ENCODE data around the gene CBFA2T3. TPM values are rescaled to one million over a fixed set of nuclear protein-coding genes. Genes with fewer than 3 reads are reported as not detected.

The CBFA2T3 gene
- total RNA-seq, 1 donor from 2014 or later = 2.4 TPM

Other genes starting within 250 kb of the CBFA2T3 start
- gene PIEZO1, start 192.0 kb downstream of the CBFA2T3 start, total RNA-seq = 239 and 247 TPM in 2 replicates
- gene CDT1, start 173.4 kb downstream of the CBFA2T3 start, total RNA-seq = 3.7 and 4.7 TPM in 2 replicates
- 132 and 143 TPM in 2 replicates for gene APRT, start 165.3 kb downstream of the CBFA2T3 start, total RNA-seq
- 31.1 and 31.7 TPM in 2 replicates for gene GALNS, start 120.3 kb downstream of the CBFA2T3 start, total RNA-seq
- 59.1 and 63.0 TPM in 2 replicates for gene TRAPPC2L, start 120.1 kb downstream of the CBFA2T3 start, total RNA-seq
- gene PABPN1L, start 110.5 kb downstream of the CBFA2T3 start, total RNA-seq = not detected in 2 replicates
- 17.0 and 19.1 TPM in 2 replicates for gene ACSF3, start 116.6 kb upstream of the CBFA2T3 start, total RNA-seq
- gene CDH15, start 194.5 kb upstream of the CBFA2T3 start, total RNA-seq = 0.17 and 0.18 TPM in 2 replicates
- 0.58 and 1.3 TPM in 2 replicates for gene SLC22A31, start 223.3 kb upstream of the CBFA2T3 start, total RNA-seq
- 12.2 and 15.5 TPM in 2 replicates for gene ZNF778, start 240.5 kb upstream of the CBFA2T3 start, total RNA-seq

Measured in astrocyte (in vitro differentiated cells and primary cell).